ENCODE measurements around the gene CADM4. TPM values are rescaled to one million over a fixed set of nuclear protein-coding genes. Genes with fewer than 3 reads are reported as not detected.

CADM4 gene
- total and polyA plus RNA-seq, 4 donors: 0.47 to 4.9 (median 3.3) TPM

- TF ChIP-seq ZBTB33 (IDR thresholded peaks at IDR 0.05) (no peak), YY1 (IDR thresholded peaks at IDR 0.05) (no peak)
- TF ChIP-seq, protein P1, sequence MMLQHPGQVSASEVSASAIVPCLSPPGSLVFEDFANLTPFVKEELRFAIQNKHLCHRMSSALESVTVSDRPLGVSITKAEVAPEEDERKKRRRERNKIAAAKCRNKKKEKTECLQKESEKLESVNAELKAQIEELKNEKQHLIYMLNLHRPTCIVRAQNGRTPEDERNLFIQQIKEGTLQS (IDR thresholded peaks at IDR 0.05): no peak
Observed at GRCh38 chr19:43643326-43643725, 3.7 kb upstream of the CADM4 start (continued).

DNA sequence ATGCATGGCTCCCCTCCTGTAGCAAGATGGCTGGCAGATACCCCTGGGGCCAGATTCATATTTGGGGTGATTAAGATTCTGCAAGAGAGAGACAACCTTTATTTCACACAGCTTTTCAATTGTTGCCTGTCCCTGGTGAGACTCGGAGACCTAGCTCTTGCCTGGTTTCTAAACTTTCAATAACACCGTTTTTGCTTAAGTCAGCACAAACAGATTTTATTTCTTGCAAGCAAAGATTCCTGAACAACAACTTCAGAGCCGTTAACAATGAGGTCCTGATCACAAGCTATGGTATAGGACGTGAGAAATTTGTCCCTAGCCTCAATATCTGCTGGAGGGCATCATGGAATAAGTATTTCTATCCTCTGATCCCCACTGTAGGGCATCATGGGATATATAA lies 2.9 kb upstream of the CADM4 start:
- WGBS: 74% methylated on average over 4 of the region's 4 CpGs
- H3K4me1 ChIP-seq (ENCODE audit: control insufficient read depth in 4 of 4, insufficient read depth in 4 of 4, low read length in 3 of 4): peaks cover 4 to 11% (median 9%) of the 10 kb centered on the region in 4 donors
- H3K36me3 ChIP-seq (ENCODE audit: control insufficient read depth in 4 of 4, insufficient read depth in 3 of 4, low read depth in 1 of 4, low read length in 3 of 4): no peaks in the 10 kb centered on the region
- H3K27me3 ChIP-seq (ENCODE audit: control insufficient read depth in 4 of 4, insufficient read depth in 4 of 4, low read length in 3 of 4): no peaks in the 10 kb centered on the region
- H3K27ac ChIP-seq (ENCODE audit: low read depth in 1 of 2, low read length in 2 of 2): no peak overlapping the region
- no peak overlapping the region for H3K9ac ChIP-seq (ENCODE audit: low read depth in 1 of 2, low read length in 2 of 2)
- no peak for TF ChIP-seq GABPA (IDR thresholded peaks at IDR 0.05 in 1 of 2, conservative IDR thresholded peaks at IDR 0.05 in 1 of 2)
- TF ChIP-seq, protein P1 (IDR thresholded peaks at IDR 0.05): no peak
- TF ChIP-seq FOXA1 (IDR thresholded peaks at IDR 0.05): no peak
- TF ChIP-seq, protein P2, sequence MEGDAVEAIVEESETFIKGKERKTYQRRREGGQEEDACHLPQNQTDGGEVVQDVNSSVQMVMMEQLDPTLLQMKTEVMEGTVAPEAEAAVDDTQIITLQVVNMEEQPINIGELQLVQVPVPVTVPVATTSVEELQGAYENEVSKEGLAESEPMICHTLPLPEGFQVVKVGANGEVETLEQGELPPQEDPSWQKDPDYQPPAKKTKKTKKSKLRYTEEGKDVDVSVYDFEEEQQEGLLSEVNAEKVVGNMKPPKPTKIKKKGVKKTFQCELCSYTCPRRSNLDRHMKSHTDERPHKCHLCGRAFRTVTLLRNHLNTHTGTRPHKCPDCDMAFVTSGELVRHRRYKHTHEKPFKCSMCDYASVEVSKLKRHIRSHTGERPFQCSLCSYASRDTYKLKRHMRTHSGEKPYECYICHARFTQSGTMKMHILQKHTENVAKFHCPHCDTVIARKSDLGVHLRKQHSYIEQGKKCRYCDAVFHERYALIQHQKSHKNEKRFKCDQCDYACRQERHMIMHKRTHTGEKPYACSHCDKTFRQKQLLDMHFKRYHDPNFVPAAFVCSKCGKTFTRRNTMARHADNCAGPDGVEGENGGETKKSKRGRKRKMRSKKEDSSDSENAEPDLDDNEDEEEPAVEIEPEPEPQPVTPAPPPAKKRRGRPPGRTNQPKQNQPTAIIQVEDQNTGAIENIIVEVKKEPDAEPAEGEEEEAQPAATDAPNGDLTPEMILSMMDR (IDR thresholded peaks at IDR 0.05; ENCODE audit: low read depth, low read length, missing input control): no peak
- no peak for TF ChIP-seq FOXA2 (IDR thresholded peaks at IDR 0.05)
- TF ChIP-seq HNF4A (conservative IDR thresholded peaks at IDR 0.05): no peak
- no peak for TF ChIP-seq EGR1 (IDR thresholded peaks at IDR 0.05; ENCODE audit: low read depth in 2 of 2)
- TF ChIP-seq YY1 (IDR thresholded peaks at IDR 0.05): no peak
- TF ChIP-seq REST (IDR thresholded peaks at IDR 0.05): no peak
- TF ChIP-seq SP1 (IDR thresholded peaks at IDR 0.05): no peak
- no peak for TF ChIP-seq JUND (IDR thresholded peaks at IDR 0.05)
- TF ChIP-seq RXRA (IDR thresholded peaks at IDR 0.05): no peak
- TF ChIP-seq RAD21 (IDR thresholded peaks at IDR 0.05): no peak
- TF ChIP-seq TAF1 (conservative IDR thresholded peaks at IDR 0.05): no peak
- H3K9me3 ChIP-seq (ENCODE audit: control insufficient read depth in 4 of 4, low read length in 3 of 4): peaks cover 0 to 4% (median 0%) of the 10 kb centered on the region in 4 donors
- H3K4me3 ChIP-seq (ENCODE audit: low read depth in 1 of 3, low read length in 3 of 3): no peak overlapping the region
- no peak for DNase-seq (ENCODE audit: low spot score)

Measured in liver (tissue), 9 donors.